PC-9 (cell line): ENCODE results near the gene ABCC12. TPM values are rescaled to one million over a fixed set of nuclear protein-coding genes. Genes with fewer than 3 reads are reported as not detected.

Source experiments
- BruUV-seq: library from RNA; stranded (reverse); fragments of 400-500 nt; replicated peaks from 2 replicates; lab custom pipeline; 2021; lab: Mats Ljungman, UMichigan
- CTCF ChIA-PET: fragments of 300-600 bp; sonication (Branson Sonifier 250); formaldehyde crosslinking; loops from one replicate; lab custom pipeline; 2022; ENCODE audit warnings: antibody characterized with exemption; lab: Charles Lee
- POLR2A ChIA-PET: fragments of 300-600 bp; sonication (Branson Sonifier 250); formaldehyde crosslinking; loops from one replicate; lab custom pipeline; 2022; ENCODE audit warnings: antibody characterized with exemption; ENCODE audit not compliant: unreplicated experiment; lab: Charles Lee
- DNase-seq, 2 experiments: peaks; one replicate each; pipeline versions ENCODE4 v3.0.0 to v3.0.0-alpha.2; 2015 to 2022; ENCODE audit warnings: mixed read lengths in 1 of 2
- H2AFZ ChIP-seq: fragments of 200-600 bp; sonication (generic); 2 replicates; pipeline ENCODE4 v1.8.1; 2017; ENCODE audit warnings: antibody characterized with exemption
- H3F3A ChIP-seq: fragments of 200-600 bp; sonication (generic); 2 replicates; pipeline ENCODE4 v1.8.1; 2017; ENCODE audit warnings: antibody characterized with exemption, mild to moderate bottlenecking, low read depth; ENCODE audit not compliant: insufficient read depth
- H3K27ac ChIP-seq: fragments of 200-600 bp; sonication (generic); 2 replicates; pipeline ENCODE4 v1.6.1; 2016; ENCODE audit warnings: mixed run types
- H3K27me3 ChIP-seq: fragments of 200-600 bp; sonication (generic); 2 replicates; pipeline ENCODE4 v1.6.1; 2016; ENCODE audit warnings: low read depth, mixed run types; ENCODE audit not compliant: insufficient read depth
- H3K36me3 ChIP-seq: fragments of 200-600 bp; sonication (generic); 2 replicates; pipeline ENCODE4 v1.6.1; 2016; ENCODE audit warnings: low read depth, mixed run types
- H3K4me1 ChIP-seq: fragments of 200-600 bp; sonication (generic); replicated peaks from 2 replicates; pipeline ENCODE4 v1.6.1; 2016; ENCODE audit warnings: mixed run types; ENCODE audit not compliant: insufficient read depth
- H3K4me2 ChIP-seq: fragments of 200-600 bp; sonication (generic); 2 replicates; pipeline ENCODE4 v1.6.1; 2017; ENCODE audit warnings: mixed run types
- H3K4me3 ChIP-seq: fragments of 200-600 bp; sonication (generic); 2 replicates; pipeline ENCODE4 v1.6.1; 2016; ENCODE audit warnings: mixed run types
- H3K79me2 ChIP-seq: fragments of 200-600 bp; sonication (generic); 2 replicates; pipeline ENCODE4 v1.6.1; 2017; ENCODE audit warnings: low read depth, mixed run types
- H3K9me2 ChIP-seq: fragments of 200-600 bp; sonication (generic); 2 replicates; pipeline ENCODE4 v1.8.1; 2017; ENCODE audit warnings: mild to moderate bottlenecking; ENCODE audit not compliant: insufficient read depth
- H3K9me3 ChIP-seq: fragments of 200-600 bp; sonication (generic); 2 replicates; pipeline ENCODE4 v1.8.1; 2016; ENCODE audit warnings: low read depth; ENCODE audit not compliant: insufficient read depth
- H4K20me1 ChIP-seq: fragments of 200-600 bp; sonication (generic); 2 replicates; pipeline ENCODE4 v1.8.1; 2017; ENCODE audit not compliant: insufficient read depth
- EZH2 ChIP-seq: fragments of 200-600 bp; sonication (generic); IDR thresholded peaks from 2 replicates; pipeline ENCODE4 v1.8.0; 2017; ENCODE audit warnings: antibody characterized with exemption, low read depth
- intact Hi-C: fragments of 100-400 bp; cut with micrococcal nuclease; formaldehyde crosslinking; loops from one replicate; pipeline ENCODE4 v1.10.0; 2022; ENCODE audit not compliant: unreplicated experiment
- total RNA-seq: library from RNA; stranded (reverse); gene quantifications from 2 replicates; pipeline ENCODE4 v1.2.3, GENCODE V29; 2021
- TF ChIP-seq, protein P1 (sequence below): fragments of 200-600 bp; sonication (generic); conservative IDR thresholded peaks from 2 replicates; pipeline ENCODE4 v1.6.1; 2017; ENCODE audit warnings: mixed run types, antibody characterized with exemption, mild to moderate bottlenecking, moderate library complexity

The ABCC12 gene
- total RNA-seq, 1 experiment from 2014 or later, result not detected

DNA sequence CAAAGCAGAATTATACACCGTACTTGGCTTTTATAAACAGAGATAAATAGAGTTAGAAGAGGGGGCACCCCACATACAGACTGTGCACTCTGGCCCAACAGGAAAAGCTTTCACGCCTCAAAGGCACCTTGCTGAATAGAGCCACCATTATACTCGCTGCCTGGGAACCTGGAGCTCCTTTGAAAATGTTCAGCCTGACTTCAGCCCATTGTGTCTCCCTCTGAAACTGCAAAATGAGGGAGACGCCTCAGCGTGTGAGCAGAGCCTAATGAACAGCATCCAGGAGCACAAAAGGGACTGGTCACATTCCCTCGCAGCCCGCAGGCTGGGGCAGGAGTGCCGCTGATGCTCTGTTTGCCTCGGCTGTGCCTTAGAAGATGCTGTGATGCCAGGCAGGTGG lies 46.3 kb downstream of the ABCC12 start:
- BruUV-seq, result no TSS peak
- H3K36me3 ChIP-seq, result no peaks in the 10 kb centered on the region
- H3K9me3 ChIP-seq, result no peaks in the 10 kb centered on the region
- H3K79me2 ChIP-seq, result no peaks in the 10 kb centered on the region
- intact Hi-C loops, result no loop called here
- no peaks in the 10 kb centered on the region for H3F3A ChIP-seq
- H3K4me3 ChIP-seq, result no peak overlapping the region
- POLR2A ChIA-PET, result no interaction called here
- H4K20me1 ChIP-seq, result no peaks in the 10 kb centered on the region
- CTCF ChIA-PET, result no interaction called here
- no peak for DNase-seq
- H3K27ac ChIP-seq, result no peak overlapping the region
- no peak overlapping the region for H2AFZ ChIP-seq
- no peak overlapping the region for H3K4me2 ChIP-seq
- H3K4me1 ChIP-seq, result no peaks in the 10 kb centered on the region
- TF ChIP-seq EZH2, result no peak
- TF ChIP-seq, protein P1, sequence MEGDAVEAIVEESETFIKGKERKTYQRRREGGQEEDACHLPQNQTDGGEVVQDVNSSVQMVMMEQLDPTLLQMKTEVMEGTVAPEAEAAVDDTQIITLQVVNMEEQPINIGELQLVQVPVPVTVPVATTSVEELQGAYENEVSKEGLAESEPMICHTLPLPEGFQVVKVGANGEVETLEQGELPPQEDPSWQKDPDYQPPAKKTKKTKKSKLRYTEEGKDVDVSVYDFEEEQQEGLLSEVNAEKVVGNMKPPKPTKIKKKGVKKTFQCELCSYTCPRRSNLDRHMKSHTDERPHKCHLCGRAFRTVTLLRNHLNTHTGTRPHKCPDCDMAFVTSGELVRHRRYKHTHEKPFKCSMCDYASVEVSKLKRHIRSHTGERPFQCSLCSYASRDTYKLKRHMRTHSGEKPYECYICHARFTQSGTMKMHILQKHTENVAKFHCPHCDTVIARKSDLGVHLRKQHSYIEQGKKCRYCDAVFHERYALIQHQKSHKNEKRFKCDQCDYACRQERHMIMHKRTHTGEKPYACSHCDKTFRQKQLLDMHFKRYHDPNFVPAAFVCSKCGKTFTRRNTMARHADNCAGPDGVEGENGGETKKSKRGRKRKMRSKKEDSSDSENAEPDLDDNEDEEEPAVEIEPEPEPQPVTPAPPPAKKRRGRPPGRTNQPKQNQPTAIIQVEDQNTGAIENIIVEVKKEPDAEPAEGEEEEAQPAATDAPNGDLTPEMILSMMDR, result no peak
- no peaks in the 10 kb centered on the region for H3K27me3 ChIP-seq
- H3K9me2 ChIP-seq, result no peaks in the 10 kb centered on the region

- Histone ChIP-seq H3K9me2 (no peaks in the 10 kb centered on the region), H3K79me2 (no peaks in the 10 kb centered on the region), H2AFZ (no peak overlapping the region), H3K9me3 (no peaks in the 10 kb centered on the region), H3K4me2 (no peak overlapping the region), H3K36me3 (no peaks in the 10 kb centered on the region), H3K4me1 (no peaks in the 10 kb centered on the region), H4K20me1 (no peaks in the 10 kb centered on the region), H3K27ac (no peak overlapping the region), H3K27me3 (no peaks in the 10 kb centered on the region), H3F3A (no peaks in the 10 kb centered on the region), H3K4me3 (no peak overlapping the region)
- POLR2A ChIA-PET, result no interaction called here
- TF ChIP-seq EZH2, result no peak
- TF ChIP-seq, protein P1, result no peak
- no peak for DNase-seq
- CTCF ChIA-PET, result no interaction called here
- intact Hi-C loops, result no loop called here
- BruUV-seq, result no TSS peak
Observed at GRCh38 chr16:48106446-48106845, 49.3 kb downstream of the ABCC12 start.

Other genes starting within 250 kb of the ABCC12 start
- 41.9 and 47.0 TPM in 2 replicates for gene LONP2, start 88.3 kb upstream of the ABCC12 start, total RNA-seq
- 0.83 and 1.9 TPM in 2 replicates for gene ABCC11, start 91.5 kb upstream of the ABCC12 start, total RNA-seq
- 18.6 and 22.8 TPM in 2 replicates for gene SIAH1, start 229.4 kb upstream of the ABCC12 start, total RNA-seq